Muscle of back (tissue), 11 donors: ENCODE data around the gene TYSND1. TPM values are rescaled to one million over a fixed set of nuclear protein-coding genes. Genes with fewer than 3 reads are reported as not detected.
"Not testable (repeated sequence)": the region's sequence is repeated elsewhere in the genome, so short reads cannot be mapped to it uniquely, and the experiment has no call there.

Source experiments
- DNase-seq, 3 donors: peaks; one replicate each; pipeline versions ENCODE4 v3.0.0 to v3.0.0-alpha.2; 2013
- polyA plus RNA-seq, 10 donors: library from polyadenylated mRNA; unstranded; fragments of 120-200 nt; gene quantifications; one replicate each; pipeline ENCODE4 v1.2.1, GENCODE V29; 2013; ENCODE audit not compliant: insufficient read length in 10 of 10

The TYSND1 gene
- polyA plus RNA-seq, 10 donors: 3.2 to 6.4 (median 4.6) TPM

DNA sequence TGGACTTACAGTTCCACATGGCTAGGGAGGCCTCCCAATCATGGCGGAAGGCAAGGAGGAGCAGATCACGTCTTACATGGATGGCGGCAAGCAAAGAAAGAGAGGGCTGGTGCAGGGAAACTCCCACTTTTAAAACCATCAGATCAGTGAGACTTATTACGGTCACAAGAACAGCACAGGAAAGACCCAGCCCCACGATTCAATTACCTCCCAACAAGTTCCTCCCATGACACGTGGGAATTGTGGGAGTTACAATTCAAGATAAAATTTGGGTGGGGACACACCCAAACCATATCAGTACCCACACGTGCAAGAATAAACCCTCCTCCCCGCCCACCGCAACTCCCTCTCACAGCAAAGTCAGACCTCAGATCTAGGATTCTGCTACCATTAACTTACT lies 9.4 kb downstream of the TYSND1 start:
- DNase-seq: no peak

DNA sequence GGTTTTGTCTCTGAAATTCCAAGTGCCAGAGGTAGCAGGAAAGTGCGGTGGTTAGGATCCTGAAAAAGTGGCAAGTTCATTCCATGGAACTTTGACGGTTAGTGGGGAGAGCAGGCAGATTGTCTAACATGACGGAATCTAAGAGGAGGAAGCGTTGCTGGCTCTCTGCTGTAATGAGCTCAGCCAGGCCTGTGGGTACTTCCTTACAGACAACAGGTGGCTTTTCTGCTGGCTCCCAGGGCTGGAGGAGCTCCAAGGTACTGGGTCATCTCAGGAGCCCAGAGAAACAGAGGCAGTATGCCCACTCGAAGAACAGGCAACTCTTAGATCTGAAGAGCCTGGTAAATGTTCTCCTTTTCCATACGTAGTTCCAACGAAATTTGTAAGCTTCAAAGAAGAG lies 10.8 kb downstream of the TYSND1 start:
- peak in 1 of 3 donors; percentile 13 for DNase-seq

DNA sequence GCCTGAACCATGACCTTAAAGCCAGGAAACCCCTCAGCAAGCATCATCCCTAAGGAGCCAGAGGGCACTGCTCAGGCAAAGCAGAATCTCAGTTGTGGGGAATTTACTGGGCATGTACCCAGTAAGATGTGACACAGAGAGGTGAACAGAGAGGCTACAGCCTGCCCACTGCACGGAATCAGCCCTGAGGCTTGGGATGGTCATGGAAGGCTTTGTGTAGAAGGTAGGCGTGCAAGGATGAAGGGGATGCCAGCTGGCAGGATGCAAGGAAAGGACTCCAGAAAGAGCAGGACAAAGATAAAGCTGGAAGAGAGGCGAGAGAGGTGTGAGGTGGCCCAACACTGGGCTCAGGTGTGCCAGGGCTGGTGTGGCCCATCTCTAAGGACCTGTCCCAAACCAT lies 11.5 kb downstream of the TYSND1 start:
- DNase-seq: no peak

DNA sequence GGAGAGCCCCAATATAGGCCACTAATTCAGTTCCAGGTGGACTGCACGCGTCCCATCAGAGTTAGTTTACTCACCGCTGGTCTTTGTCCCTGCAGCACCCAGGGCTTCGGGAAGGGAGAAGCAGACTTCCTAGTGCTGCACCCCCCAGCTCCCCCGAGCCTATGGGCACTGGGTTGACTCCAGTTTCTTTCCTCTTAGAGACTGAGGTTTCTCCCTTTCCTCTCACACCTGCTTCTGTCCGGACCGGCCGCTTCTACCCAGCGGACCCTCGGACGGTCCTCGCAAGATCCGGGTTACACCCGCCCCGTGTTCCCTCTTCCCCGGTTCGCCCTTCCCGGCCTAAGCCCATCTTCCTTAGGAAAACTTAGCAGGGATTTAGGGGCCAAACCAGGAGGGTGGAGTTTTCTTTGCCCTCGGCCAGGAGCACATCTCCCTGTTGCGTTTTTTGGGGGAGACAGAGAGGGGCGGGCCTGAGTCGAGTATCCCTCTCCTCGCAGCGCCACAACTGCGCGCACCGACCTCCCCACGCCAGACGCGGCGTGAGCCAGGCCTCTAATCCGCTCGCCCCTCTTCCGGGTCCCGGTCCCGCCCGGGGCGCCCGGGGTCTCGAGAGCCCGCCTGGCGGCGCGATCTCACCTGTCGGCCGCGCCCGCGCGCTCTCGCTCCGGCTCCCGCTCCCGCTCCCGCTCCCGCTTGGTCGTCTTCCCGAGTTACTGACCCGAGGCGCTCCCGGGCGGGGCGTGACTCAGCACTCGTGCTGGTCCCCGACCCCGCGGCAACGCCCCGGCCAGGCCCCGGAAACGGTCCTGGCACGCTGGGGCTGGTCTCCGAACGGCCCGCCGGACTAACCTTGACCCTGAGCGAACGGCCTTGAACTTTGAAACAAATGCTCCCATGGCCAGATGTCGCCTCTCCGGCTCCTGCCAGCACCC lies 14.1 kb downstream of the TYSND1 start, which contains the start of gene AIFM2:
Gene AIFM2, minus strand, starts transcription at position 728 of the 932 bp plus-strand sequence. CDS start 8,741 bp downstream, outside the sequence.
- peak; percentile 38 to 82 (median 63) for DNase-seq

DNA sequence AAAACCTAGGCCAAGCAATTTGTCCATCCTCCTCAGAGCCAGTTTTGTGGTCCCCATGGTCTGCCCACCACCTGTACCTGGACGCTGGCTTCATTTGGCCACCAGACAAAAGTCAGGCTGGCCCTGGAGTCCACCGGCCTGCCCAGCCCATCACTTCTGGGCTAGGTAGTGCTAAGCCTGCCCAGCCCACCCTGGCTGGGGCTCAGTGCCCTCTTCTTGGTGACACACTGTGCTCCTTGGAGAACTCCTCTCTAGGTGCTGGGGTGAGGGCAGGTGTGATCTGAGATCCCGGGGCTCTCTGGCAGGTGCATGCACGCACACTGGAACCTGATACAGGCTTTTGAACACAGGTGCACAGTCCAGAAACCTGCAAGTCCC lies 15.0 kb downstream of the TYSND1 start:
- no peak for DNase-seq

DNA sequence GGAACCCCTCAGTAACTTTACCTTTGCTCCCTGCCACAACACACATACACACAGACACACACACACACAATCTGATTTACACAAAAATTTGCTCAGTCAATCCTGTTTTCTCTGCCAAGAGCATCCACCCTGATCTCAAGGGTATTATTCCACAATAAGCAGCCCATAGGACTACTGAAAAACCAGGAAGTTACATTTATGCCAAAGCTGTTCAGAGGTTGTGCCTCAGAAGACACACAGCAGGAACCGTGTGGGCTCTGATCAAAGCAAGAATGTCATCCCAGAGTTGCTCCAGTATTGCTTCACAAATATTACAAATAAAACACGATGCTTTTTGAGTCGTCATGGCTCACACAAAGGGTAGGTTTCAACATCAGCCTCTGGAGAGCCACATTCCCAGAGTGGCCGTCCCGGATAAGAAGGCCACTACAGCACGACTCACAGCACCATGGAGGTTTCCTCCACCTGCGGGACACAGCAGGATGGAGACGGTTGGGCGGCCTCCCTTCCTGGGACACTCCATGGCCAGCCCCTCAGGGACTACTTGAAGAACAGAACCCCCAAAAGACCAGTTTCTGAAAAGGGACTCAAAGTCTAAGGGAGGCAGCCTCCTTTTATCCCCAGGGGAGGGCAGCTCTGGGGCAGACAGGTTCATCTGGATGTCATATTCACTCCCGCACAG lies 15.5 kb downstream of the TYSND1 start:
- no peak for DNase-seq

DNA sequence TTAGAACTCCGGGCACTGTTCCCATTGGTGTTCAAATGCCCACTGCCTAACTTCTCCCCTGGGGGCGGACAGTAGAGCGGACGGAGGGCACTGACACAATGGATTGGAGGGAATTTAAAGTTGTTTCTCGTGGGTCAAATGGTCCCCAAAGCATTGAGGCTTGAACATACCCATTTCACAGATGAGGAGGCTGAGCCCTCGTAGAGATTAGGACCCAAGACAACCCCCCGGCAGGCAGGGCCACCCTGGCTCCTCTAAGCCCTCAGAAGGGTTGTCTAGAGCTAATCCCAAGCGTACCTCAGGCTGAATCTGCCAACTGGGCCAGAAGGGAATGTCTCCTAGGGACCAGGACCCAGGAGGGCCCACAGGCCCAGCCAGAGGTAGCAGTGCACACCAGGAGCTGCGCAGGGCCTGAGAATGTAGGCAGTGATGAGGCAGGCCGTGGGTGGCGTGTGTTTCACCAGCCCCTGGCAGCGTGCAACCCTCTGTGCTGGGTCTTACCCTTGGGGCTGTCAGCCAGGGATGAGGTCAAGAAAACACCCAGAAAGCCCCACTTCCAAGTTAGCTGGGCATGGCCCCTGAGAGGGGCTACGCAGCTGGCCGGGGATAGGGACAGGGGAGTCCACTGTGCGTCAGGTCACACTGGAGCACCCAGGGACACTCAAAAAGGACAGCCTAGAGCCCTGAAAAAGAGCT lies 19.7 kb downstream of the TYSND1 start:
- DNase-seq: no peak

DNA sequence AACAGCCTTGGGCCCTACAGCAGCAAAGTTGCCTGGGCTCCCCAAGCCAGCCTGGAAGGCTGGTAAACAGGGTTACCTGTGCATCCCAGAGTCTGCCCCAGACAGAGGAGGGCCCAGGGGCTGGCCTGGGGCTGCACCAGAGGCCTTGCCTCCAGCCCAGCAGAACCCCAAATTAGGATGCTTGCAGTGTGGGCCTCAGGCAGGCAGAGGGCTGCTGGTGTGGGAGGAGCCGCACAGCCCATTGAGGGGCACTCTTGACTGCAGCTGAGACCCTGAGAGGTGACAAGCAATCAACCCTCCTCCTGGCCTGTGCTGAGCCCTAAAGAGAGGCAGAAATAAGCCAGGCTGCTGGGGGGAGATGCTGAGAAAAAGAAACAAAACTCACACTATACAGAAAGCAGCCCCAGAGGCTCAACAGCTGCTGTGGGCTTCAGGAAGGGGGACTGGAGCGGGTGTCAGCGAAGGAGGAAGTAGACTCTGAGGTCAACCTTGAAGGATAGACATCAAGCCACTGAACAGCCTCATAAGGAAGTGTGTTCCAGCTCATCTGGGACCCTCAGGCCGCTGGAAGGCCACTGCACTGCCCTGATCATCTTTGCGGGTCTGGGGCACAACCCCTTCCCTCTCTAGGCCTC lies 20.5 kb downstream of the TYSND1 start:
- no peak for DNase-seq

DNA sequence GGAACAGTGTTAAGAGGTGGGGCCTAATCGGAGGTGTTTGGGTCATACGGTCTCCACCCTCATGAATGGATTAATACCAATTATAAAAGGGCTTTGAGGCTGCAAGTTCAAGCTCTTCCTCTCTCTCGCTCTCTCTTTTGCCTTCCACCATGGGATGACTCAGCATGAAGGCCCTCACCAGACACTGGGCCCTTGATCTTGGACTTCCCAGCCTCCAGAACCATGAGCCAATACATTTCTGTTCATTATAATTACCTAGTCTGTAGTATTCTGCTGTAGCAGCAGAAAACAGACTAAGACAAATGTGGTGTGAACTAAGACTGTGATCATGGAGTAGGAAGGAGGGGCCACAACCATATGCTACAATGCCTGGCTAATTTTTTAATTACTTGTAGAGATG lies 21.6 kb downstream of the TYSND1 start:
- DNase-seq: no peak

DNA sequence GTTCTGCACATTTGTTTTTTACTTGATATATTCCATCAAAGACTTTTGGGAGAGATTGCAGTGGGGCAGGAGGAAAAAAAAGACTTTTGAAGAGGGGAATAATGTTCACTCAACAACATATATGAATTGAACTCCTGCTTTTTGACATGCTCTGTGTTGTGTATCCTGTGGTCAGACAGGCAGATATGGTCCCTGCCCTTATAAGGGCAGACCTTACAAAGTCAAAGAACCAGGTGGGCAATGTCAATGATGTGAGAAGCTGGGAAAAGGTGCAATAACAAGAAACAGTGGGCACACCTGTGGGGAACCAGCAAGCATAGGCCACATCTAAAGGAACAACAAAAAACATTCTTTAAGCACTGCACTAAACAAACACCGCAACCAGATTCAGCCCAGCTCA lies 22.1 kb downstream of the TYSND1 start:
- no peak for DNase-seq

DNA sequence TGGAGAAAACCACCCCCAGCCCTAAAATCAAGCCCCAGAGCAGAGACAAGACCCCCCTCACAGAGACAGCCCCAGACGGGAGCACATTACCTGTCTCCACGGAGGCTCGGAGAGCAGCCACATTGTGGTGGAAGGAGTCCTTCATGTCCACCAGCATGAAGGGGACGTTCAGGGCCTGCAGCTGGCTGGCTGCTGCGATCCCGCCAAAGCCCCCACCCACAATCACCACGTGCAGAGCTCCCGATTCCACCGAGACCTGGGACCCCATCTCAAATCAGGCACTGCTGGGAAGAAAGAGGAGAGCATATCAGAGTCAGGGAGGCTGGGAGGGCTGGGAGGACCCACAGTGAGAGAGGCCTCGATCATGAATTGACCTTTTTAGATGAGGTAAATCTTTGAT lies 22.7 kb downstream of the TYSND1 start:
- DNase-seq: no peak

DNA sequence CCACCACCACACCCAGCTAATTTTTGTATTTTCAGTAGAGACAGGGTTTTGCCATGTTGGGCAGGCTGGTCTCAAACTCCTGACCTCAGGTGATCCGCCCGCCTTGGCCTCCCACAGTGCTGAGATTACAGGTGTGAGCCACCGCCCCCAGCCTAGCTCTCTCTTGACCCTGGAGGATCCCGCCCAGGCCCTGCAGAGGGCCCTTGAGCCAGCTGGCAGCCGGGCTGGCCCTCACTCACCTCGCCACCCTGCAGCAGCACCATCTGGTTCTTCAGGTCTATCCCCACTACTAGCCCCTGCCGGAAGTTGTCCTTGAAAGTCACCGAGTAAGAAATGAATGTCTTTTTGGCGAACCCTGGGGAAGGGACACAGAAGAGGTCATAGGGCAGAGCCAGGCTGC lies 23.3 kb downstream of the TYSND1 start:
- not testable (repeated sequence) for DNase-seq

DNA sequence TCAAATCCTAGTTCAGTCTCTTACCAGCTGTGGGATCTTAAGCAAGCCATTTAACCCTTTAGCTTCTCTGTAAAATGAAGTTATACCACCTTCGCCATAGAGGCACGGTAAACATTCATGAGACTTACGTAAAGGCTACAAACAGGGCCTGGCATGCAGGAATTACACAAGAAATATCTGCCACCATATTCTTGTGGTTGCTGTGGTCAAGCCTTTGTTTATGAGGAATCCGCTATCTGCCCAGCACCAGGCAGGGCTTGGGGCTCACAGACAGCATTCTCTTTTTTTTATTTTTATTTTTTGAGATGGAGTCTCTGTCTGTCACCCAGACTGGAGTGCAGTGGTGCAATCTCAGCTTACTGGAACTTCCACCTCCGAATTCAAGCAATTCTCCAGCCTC lies 23.8 kb downstream of the TYSND1 start:
- no peak for DNase-seq

DNA sequence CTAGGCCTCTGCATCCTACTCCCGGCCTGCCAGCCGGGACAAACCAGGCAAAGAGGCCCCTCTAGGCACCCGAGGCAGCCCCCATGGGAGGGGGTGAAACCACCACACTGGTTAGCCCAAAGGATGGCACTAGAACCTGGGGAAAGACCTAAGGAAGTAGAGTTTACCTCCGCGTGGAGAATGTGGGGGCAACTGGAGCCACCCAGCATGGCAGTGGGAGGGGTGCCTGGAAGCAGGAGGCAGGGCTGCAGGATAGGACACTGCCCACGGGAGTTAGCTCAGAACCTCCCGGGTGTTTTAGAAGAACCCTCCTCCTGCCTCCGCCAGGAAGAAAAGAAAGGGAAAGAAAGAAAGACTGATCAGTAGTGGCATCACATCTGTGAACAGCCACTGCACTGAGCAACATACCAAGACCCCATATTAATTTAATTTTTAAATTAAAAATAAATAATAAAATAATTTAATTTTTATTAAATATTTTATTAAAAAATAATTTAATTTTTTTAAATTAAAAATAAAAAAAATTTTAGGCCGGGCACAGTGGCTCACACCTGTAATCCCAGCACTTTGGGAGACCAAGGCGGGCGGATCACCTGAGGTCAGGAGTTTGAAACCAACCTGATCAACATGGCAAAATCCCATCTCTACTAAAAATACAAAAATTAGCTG lies 25.1 kb downstream of the TYSND1 start:
- no peak for DNase-seq

DNA sequence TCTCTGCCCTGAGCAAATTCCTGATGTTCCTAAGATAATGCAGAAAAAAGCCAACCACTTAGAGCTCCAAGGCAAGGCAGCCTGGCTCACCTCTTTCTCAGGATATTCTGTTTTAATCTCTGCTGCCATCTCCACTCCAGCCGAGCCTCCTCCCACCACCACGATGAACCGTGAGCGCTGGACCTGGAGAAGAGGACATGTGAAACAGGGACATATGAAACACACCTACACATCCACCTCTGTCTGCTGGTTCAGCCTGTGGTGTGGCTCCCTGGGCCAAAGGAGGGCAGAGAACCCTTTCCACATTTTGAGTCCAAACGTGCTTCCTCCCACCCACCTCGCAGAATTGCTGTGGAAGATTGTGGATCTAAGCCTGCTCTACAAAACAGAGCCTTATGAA lies 26.1 kb downstream of the TYSND1 start:
- no peak for DNase-seq

DNA sequence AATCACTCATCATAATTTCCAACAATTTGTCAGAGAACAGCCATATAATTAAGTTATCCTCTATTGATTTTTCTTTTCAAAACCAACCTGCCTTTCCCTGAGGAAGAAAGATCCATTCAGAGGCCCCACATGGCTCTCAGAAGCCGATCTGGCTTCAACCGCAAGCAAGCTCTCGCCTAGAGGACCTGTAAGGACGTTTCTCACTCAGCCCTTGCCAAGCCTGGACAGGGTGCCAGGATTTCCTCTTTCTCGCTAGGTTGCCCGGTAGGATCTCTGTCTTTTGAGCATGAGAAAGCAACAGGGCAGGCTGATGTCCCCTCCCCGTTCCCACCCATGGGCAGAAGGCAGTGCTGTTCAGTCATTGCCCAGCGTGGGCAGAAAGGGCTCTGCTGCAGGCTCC lies 26.9 kb downstream of the TYSND1 start:
- no peak for DNase-seq

DNA sequence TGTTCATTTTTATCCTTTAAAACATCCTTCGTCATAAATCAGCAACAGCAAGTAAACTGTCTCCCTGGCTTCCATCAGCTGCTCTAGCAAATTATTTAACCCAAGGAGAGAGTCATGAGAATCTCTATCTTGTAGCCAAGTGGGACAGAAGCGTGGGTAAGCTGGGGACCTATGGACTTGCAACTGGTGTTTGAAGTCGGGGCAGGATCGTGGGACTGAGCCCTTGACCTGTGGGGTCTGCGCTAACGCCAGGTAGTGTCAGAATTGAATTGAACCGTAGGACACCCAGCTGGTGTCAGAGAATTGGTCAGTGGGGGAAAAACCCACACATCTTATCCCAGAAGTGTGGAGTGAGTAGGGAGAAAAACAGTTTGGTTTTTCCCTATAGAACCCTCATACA lies 27.3 kb downstream of the TYSND1 start:
- no peak for DNase-seq

DNA sequence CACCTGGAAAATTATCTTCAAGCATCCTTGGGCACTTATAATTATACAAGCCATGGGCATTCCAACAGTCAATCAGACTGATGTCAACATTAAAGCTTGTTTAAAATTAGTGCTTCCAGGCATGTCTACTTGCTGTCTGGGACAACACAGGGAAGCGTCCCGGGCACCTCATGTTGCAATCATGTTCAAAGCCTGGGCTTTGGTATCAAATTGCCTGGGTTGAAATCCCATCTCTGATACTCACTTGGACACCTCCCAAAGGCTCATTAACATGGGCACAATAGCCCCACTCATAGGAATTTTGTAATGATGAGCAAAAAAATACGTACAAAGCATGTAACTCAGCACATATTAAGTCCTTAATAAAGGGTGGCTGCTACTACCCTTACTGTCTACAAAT lies 28.3 kb downstream of the TYSND1 start:
- DNase-seq: no peak

DNA sequence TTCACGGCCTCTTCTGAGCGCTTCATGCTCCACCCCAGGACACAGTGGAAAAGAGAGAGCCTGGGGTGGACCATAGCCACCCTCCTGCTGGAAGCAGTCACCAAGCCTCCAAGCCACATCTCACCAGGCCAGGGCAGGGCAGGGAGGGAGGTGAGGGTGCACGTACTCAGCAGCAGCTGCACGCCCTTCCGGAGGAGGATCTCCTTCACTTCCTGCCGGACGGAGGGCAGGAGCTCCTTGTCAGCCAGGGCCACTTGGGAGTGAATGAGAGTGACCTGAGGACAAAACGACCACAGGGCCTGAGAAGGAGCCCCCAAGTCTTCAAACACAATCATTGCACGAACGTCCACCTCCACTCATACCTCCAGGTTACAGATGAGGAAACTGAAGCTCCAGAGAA lies 28.9 kb downstream of the TYSND1 start:
- no peak for DNase-seq

DNA sequence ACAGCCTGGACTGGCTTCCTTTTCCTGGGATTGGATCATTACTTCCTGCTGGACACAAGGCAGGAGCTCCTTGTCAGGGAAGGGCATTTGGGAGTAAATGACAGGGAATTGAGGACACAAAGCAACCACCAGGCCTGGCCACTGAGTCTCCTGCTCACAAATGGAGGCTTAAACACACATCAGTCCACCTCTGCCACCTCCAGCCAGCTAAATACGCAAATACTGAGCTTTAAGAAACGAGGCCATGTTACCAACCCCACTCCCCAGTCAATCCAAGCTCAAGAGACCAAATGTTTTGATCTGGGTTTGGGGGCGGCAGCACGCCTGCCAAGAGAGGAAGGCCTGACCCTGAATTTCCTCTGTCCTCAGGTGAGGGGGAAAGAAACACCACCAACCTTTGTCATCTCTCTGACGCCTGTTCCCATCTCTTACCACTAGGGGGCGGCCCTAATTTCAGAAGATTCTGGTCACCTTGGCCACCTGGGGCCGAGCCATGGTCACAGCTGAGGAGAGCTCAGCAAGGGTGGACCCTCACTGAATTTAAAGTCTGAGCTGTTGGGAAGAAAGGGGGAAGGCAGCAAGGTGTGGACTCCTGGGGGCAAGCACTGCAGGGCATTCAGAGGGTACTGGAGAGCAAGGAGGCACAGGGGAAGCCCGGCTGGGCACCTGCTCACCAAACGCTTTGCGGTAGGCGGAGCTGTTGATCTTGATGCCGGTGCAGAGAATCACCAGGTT lies 30.4 kb downstream of the TYSND1 start:
- peak in 2 of 3 donors; percentile 18 to 45 for DNase-seq

DNA sequence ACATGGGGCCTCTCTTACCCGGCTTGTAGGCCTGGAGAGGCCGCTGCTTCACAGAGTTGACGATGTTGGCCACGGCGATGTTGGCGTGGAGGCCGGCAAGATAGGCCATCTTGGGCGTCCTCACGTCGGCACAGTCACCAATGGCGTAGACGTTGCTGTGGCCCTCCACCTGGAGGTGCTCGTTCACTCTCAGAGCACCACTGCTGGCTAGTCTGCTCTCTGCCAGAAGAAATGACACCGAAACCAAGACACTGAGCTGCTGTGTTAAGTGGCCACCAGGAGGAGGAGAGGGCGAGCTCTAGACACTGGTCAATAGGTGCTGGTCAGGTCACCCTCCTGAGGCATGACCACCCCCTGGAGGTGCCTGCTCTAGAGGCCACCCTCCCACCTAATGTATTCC lies 31.6 kb downstream of the TYSND1 start:
- DNase-seq: no peak
